ENCODE measurements around the gene CPT1A. TPM values are rescaled to one million over a fixed set of nuclear protein-coding genes. Genes with fewer than 3 reads are reported as not detected.

CPT1A gene
- total RNA-seq, 1 donor from 2014 or later, result 4.1 TPM

DNA sequence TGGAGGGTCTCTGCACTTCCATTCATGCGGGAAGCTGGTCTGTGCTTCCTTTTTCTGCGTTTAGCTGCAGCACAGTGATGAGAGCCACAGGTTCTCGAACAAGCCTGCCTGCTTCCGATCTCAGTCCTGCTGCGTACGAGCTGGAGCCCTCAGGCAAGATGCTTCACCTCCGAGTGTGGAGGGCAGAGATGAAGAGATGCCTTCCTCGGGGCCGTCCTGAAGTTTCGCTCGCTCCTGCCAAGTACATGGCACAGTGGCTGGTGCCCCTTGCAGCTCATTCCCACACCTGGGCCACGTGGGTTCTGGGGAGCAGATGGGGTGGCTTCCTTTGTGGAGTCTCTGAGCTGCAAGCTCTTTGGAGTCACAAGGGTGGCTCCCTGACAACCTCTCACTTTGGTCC is 70.9 kb downstream of the CPT1A start:
- no peak overlapping the region for H3K4me3 Mint-ChIP-seq (ENCODE audit: unreplicated experiment)
- TF ChIP-seq, protein P1, sequence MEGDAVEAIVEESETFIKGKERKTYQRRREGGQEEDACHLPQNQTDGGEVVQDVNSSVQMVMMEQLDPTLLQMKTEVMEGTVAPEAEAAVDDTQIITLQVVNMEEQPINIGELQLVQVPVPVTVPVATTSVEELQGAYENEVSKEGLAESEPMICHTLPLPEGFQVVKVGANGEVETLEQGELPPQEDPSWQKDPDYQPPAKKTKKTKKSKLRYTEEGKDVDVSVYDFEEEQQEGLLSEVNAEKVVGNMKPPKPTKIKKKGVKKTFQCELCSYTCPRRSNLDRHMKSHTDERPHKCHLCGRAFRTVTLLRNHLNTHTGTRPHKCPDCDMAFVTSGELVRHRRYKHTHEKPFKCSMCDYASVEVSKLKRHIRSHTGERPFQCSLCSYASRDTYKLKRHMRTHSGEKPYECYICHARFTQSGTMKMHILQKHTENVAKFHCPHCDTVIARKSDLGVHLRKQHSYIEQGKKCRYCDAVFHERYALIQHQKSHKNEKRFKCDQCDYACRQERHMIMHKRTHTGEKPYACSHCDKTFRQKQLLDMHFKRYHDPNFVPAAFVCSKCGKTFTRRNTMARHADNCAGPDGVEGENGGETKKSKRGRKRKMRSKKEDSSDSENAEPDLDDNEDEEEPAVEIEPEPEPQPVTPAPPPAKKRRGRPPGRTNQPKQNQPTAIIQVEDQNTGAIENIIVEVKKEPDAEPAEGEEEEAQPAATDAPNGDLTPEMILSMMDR (IDR thresholded peaks at IDR 0.05; ENCODE audit: partially characterized antibody, unreplicated experiment), result no peak
- no peaks in the 10 kb centered on the region for H3K4me1 Mint-ChIP-seq (ENCODE audit: low read depth, unreplicated experiment)
- no peak for DNase-seq
- H3K36me3 Mint-ChIP-seq (ENCODE audit: unreplicated experiment), result peaks cover 4% of the 10 kb centered on the region
- H3K9me3 Mint-ChIP-seq (ENCODE audit: unreplicated experiment), result peaks cover 2% of the 10 kb centered on the region
- no peak overlapping the region for H3K27ac Mint-ChIP-seq (ENCODE audit: unreplicated experiment)
- H3K27me3 Mint-ChIP-seq (ENCODE audit: unreplicated experiment), result no peaks in the 10 kb centered on the region

DNA sequence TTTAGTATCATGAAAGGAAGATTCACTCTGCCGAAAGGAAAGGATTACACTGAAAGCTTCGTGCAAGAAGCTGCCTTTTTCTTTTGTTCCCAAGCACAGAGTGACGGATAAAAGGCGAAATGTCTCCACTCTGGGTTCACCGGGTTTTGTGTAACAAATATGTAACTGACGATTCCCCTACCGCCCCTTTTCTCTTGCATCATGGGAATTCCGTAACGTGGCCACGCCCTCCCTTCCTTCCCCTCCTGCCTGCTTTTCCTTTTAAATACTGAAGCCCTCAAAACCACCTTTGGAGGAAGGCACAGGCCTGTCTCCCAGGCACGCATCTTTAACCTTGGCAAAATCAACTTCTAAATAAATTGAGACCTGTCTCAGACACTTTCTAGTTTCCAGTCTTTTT is 74.0 kb downstream of the CPT1A start:
- Mint-ChIP-seq H3K9me3 (ENCODE audit: unreplicated experiment) (peaks cover 2% of the 10 kb centered on the region), H3K4me3 (ENCODE audit: unreplicated experiment) (no peak overlapping the region), H3K27ac (ENCODE audit: unreplicated experiment) (no peak overlapping the region), H3K36me3 (ENCODE audit: unreplicated experiment) (peaks cover 4% of the 10 kb centered on the region), H3K4me1 (ENCODE audit: low read depth, unreplicated experiment) (peaks cover 2% of the 10 kb centered on the region), H3K27me3 (ENCODE audit: unreplicated experiment) (peaks cover 3% of the 10 kb centered on the region)
- TF ChIP-seq, protein P1 (IDR thresholded peaks at IDR 0.05; ENCODE audit: partially characterized antibody, unreplicated experiment), result no peak
- DNase-seq, result no peak

DNA sequence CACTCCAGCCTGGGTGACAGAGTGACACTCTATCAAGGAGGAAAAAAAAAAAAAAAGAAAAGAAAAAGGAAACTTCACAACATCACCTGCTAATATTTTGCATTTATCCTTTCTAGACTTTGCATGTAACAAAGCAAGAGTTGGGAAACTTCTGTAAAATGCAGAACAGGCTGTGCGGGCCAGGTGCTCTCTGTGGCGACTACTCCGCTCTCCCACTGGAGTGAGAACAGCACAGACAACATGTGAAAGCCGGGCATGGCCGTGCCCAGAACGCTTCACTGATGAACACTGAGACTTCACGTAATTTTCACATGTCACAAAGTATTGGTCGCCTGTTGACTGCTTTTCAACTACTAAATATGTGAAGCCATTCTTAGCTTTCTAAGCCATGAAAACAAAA is 74.9 kb downstream of the CPT1A start:
- peaks cover 2% of the 10 kb centered on the region for H3K4me1 Mint-ChIP-seq (ENCODE audit: low read depth, unreplicated experiment)
- H3K36me3 Mint-ChIP-seq (ENCODE audit: unreplicated experiment), result no peaks in the 10 kb centered on the region
- DNase-seq, result no peak
- H3K9me3 Mint-ChIP-seq (ENCODE audit: unreplicated experiment), result peaks cover 2% of the 10 kb centered on the region
- no peak overlapping the region for H3K27ac Mint-ChIP-seq (ENCODE audit: unreplicated experiment)
- peaks cover 3% of the 10 kb centered on the region for H3K27me3 Mint-ChIP-seq (ENCODE audit: unreplicated experiment)
- TF ChIP-seq, protein P1 (IDR thresholded peaks at IDR 0.05; ENCODE audit: partially characterized antibody, unreplicated experiment), result no peak
- no peak overlapping the region for H3K4me3 Mint-ChIP-seq (ENCODE audit: unreplicated experiment)

DNA sequence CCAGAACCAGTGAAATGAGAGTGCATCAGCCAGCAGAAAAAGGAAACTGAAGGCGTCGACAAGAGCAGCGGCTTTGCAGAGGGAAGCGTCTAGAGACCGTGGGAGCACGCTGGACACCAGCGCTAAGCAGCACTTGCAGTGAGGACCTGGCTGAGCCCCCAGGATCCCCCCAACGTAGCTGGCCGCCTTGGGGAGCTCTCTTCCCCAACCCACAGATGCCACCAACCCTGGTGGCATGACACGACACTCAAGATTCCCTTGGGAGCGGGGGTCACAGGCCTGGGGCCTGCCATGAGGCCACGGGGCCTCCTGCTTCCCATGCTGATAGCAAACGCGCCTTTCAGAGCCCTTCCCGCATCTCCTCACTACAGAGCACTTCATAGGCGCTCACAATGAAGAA is 77.0 kb downstream of the CPT1A start:
- TF ChIP-seq, protein P1 (IDR thresholded peaks at IDR 0.05; ENCODE audit: partially characterized antibody, unreplicated experiment), result no peak
- Mint-ChIP-seq H3K27me3 (ENCODE audit: unreplicated experiment) (peaks cover 3% of the 10 kb centered on the region), H3K27ac (ENCODE audit: unreplicated experiment) (no peak overlapping the region), H3K36me3 (ENCODE audit: unreplicated experiment) (no peaks in the 10 kb centered on the region), H3K4me1 (ENCODE audit: low read depth, unreplicated experiment) (peaks cover 2% of the 10 kb centered on the region), H3K9me3 (ENCODE audit: unreplicated experiment) (peaks cover 2% of the 10 kb centered on the region), H3K4me3 (ENCODE audit: unreplicated experiment) (no peak overlapping the region)
- no peak for DNase-seq

DNA sequence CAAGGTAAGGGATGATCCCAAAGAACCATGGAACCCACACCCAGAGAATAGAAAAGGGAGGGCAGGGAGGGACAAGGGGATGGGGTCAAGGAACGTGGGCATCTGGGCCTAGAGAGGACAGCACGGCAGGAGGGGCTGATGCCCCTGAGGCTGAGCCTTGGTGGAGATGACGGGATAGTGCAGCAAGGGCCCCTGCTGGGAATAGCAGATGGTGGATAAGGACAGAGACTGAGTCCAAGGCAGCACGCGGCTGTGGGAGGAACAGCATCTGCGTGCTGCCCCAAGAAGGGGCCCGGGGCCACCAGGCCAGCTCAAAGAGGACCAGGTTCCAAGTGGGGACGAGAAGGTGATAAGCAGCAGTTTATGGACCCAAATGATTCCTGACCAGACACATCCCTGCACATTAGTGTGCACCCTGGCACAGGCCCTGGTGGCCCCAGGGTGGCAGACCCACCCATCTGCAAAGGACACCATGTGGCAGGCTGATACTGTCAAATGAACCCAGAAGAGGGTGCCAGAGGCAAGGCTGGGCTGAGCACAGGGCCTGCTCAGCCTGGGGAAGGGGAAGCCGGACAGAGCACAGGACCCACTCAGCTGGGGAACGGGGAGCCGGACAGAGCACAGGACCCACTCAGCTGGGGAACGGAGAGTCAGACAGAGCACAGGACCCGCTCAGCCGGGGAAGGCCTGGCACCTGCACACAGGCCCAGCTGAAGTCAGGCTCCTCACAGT is 77.6 kb downstream of the CPT1A start:
- TF ChIP-seq, protein P1 (IDR thresholded peaks at IDR 0.05; ENCODE audit: partially characterized antibody, unreplicated experiment), result no peak
- H3K36me3 Mint-ChIP-seq (ENCODE audit: unreplicated experiment), result no peaks in the 10 kb centered on the region
- no peak overlapping the region for H3K4me3 Mint-ChIP-seq (ENCODE audit: unreplicated experiment)
- H3K27ac Mint-ChIP-seq (ENCODE audit: unreplicated experiment), result no peak overlapping the region
- H3K4me1 Mint-ChIP-seq (ENCODE audit: low read depth, unreplicated experiment), result peaks cover 2% of the 10 kb centered on the region
- H3K9me3 Mint-ChIP-seq (ENCODE audit: unreplicated experiment), result peaks cover 2% of the 10 kb centered on the region
- DNase-seq, result no peak
- peaks cover 3% of the 10 kb centered on the region for H3K27me3 Mint-ChIP-seq (ENCODE audit: unreplicated experiment)
